HG02970 (cell line): Measurements from ENCODE around the gene BPI.
"Not testable (repeated sequence)": the region's sequence is repeated elsewhere in the genome, so short reads cannot be mapped to it uniquely, and the experiment has no call there.

Experiments
- ATAC-seq: cut with Tn5 transposase; IDR thresholded peaks from one replicate; pipeline ENCODE4 v1.9.1; 2021; ENCODE audit warnings: mild to moderate bottlenecking, moderate library complexity, moderate number of reproducible peaks; ENCODE audit not compliant: unreplicated experiment, low FRiP score

The BPI gene

DNA sequence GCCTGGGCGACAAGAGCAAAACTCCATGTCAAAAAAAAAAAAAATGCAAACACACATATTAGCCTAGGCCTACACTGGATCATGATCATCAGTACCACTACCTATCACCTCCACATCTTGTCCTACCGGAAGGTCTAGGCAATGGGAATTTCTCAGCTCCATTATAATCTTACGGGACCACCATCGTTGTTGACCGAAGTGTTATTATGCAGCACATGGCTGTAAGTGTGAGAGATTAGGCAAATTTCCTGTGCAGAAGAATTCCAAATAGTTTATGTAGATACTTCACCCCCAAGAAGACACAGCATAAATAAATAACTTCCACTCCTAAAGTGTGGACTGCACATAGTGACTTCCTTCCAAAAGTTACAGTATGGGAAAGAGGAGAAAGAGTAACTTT lies 26.7 kb upstream of the BPI start:
- ATAC-seq, result no peak

DNA sequence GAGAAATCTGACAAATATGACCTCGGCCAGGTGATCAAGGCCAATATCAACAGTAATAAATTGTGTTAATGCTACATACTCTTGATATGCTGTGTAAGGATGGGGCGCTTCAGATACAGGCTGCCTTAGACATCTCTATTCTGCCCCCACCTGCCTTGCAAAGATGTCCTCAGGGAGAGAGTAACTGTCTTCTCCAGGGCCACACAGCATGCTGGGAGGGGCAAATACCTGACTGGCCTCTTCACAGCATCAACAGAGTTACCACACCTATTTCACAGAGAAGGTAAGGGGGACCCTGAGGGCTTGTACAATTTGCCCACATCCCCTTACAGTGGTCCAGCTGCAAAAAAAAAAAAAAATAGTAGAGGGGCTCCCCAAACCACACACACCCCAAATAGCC lies 26.3 kb upstream of the BPI start:
- ATAC-seq, result no peak

DNA sequence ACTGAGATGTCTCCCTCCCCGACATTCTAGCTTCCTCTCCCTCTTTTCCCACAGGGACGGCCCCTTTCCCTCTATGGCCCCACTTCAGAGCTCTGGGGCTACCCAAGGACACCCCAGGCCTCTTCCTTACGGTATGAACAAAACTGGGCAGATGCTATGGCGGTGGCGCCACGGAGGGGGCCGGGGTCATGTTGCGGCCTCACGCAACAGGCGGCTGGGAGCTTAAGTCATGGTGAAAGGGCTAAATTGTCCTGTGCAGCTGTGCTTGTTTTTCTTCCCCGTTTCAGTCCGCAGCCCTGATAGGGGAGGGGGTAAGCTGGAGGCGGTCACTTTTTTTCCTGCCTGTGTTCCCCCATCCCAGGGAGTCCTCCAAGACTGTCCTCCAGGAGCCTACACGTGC lies 25.8 kb upstream of the BPI start:
- ATAC-seq, result no peak

DNA sequence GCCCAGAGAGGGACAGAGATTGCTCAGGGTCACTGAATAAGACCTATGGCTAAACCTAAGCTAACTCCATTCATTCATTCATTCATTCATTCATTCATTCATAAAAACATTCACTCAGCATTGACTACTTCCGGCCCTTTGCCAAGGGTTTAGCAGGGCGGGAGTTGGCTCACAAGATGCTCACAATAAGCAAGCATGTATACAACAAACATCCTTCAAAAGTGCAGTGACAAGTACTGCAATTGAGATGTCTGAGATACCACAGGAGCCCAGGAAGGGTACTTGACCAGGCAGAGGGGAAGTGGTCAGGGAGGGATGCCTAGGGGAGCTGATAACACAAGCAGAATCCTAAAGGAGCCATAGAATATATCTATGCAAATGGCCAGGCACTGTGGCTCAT lies 25.2 kb upstream of the BPI start:
- ATAC-seq, result no peak

DNA sequence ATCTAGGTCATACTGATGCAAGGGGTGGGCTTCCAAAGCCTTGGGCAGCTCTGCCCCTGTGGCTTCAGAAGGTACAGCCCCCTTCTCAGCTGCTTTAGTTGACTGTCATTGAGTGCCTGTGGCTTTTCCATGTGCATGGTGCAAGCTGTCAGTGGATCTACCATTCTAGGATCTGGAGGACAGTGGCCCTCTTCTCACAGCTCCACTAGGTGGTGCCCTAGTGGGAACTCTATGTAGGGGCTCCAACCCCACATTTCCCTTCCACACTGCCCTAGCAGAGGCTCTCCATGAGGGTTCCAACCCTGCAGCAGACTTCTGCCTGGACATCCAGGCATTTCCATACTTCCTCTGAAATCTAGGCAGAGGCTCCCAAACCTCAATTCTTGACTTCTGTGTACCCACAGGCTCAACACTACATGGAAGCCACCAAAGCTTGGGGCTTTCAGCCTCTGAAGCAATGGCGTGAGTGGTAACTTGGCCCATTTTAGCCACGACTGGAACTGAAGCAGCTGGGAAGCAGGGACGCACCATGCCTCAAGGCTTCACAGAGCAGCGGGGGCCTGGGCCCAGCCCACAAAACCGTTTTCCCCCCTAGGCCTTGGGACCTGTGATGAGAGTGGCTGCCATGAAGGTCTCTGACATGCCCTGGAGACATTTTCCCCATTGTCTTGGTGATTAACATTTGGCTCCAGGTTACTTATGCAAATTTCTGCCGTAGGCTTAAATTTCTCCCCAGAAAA lies 22.6 kb upstream of the BPI start:
- ATAC-seq, result not testable (repeated sequence)

DNA sequence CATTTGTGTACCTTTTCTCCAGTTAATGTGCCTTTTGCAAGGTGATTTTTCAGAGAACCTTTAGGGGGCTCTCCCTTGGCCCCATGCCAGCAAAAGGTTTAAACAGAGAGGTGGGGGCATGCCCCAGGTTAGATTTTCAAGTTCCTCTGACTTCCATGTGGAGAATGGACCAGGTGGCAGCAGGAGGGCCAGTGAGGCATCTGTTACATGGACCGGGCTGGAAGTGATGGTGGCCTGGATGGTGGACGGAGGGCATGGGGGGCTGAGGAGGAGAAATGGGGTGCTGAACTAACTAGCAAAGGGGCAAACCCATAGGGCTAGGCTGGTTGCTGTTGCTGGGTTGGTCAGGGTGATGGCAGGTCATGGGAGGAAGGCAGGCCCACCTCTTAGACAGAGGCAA lies 20.7 kb upstream of the BPI start:
- ATAC-seq, result no peak

DNA sequence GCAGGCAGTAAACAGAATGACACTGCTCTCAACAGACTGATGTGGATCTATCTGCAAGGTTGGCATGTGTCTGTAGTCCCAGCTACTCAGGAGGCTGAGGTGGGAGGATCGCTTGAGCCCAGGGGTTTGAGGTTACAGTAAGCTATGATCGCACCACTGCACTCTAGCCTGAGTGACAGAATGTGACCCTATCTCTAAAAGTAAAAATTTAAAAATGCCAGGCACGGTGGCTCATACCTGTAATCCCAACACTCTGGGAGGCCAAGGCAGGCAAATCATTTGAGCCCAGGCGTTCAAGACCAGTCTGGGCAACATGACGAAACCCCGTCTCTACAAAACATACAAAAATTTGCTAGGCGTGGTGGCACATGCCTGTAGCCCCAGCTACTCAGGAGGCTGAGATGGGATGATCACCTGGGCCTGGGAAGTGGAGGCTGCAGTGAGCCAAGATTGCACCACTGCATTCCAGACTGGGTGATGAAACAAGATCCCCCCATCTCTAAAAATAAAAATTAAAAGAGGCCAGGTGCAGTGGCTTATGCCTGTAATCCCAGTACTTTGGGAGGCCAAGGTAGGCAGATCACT lies 19.8 kb upstream of the BPI start:
- ATAC-seq, result not testable (repeated sequence)

DNA sequence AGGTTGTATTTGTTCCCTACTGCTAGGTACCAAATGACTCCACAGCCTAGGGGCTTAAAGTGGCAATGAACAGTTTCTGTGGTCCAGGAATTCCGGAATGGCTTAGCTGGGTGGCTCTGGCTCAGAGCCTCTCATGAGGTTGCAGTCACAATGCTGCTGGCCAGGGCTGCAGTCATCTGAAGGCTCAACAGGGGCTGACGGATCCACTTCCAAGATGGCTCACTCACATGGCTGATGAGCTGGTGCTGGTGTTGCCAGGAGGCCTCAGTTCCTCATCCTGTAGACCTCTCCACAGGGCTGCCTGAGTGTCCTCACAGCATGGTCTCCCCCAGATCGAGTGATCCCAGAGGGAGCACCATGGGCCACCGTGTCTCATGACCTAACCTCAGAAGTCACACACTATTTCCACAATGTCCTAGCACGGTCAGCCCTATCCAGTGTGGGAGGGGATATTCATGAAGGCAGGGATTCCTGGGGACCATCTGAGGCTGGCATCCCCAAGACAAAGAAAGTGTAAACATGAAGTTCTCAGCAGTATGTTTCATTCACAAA lies 19.0 kb upstream of the BPI start:
- ATAC-seq, result no peak

DNA sequence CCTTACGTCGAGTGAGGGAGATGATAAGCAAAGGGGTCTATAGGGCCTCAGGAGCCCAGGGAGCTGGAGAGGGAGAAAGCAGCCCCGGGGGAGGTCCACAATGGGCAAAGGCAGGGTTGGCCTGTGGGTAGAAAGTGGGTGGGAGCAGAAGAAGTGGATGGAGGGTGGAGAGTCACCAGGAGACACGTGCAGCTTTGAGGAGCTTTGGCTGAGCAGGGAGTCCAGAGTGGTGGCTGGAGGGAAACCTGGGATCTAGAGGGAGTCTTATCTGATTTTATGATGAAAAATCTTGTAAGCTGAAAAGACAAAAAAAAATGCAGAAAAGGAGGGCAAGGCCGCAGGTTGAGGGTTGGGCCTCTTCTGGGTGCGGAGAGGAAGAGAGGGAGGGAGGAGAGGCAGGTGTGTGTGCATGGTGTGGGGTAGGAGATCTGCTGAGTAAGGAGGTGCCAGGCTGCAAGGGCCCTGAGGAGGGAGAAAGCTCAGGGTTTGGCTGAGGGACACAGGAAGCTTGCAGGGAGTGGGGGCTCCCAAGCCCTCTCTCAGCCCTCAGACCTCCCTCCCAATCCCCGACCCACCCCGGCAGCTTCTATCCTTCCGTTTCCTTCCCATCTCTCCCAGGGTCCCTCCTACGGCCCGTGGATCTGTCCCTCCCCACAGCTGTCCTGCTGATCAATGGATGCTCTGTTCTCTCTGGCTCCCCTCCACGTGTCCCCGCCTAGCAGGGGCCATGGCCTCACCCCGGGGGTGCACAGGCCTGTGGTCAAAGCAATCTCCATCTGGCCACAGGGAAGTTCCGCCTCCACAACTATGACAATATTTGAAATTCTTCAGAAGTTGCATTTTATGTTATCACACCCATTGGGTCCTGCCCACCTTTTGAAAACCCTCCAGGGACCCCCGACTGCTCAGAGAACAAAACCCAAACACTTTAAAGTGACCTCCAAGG lies 17.1 kb upstream of the BPI start:
- ATAC-seq, result no peak

DNA sequence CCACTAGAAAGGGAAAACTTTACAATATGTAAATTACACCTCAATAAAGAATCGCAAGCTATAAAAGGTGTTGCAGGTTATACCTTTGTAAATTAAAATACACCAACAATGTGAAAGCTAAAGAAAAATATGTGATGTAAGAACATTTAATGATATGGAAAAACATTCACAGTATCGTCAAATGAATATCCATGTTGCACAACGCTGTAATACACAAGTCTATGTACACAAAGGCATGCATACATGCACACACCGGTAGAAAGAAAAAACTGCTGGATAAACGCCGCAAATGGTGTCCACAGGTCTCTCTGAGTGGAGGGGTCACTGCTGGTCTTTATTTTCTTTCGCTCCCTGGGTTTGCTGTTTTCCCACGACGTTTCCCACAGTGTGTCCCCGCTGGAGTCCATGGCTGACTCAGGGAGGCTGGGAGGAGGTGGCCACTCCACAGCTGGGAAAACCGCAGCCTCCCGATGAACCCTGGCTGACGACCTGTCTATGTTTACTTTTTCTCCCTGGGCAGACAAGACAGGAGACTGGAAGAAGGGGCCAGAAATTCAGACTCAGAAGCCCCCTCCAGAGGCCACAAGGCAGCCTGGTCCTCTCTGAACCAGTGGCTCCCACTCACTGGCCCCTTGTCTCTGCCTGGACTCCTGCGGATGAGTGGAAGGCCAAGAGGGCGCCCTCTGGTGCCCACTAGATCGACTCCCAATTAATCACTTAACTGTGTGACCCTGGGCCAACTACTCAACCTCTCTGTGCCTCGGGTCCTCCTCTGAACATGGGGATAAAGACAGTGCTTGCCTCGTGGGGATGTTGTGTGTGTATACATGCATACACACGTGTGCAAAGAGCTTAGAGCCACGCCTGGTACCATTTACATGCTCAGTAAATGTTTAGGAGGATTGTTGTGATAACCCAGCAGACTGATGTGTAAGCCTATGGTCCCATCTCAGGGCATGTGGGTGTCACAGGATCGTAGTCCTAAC lies 12.8 kb upstream of the BPI start:
- ATAC-seq, result no peak

DNA sequence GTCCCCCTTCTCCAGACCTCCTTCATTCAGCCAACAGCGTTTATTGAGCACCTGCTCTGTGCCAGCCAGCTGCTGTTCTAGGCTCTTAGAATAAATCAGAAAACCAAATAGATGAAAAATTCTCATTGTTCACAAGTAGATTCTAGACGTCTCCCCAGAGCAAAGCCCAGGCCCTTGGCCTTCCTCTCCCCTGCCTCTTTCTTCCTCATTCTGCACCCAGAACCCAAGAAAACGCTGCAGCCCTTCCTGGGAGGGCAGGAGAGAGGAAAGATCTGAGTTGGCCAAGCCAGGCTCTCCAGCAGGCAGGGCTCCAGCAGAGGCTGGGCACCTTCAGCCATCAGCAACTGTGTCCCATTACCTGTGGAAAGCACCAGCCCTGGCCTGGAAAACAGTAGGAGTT lies 12.0 kb upstream of the BPI start:
- no peak for ATAC-seq

DNA sequence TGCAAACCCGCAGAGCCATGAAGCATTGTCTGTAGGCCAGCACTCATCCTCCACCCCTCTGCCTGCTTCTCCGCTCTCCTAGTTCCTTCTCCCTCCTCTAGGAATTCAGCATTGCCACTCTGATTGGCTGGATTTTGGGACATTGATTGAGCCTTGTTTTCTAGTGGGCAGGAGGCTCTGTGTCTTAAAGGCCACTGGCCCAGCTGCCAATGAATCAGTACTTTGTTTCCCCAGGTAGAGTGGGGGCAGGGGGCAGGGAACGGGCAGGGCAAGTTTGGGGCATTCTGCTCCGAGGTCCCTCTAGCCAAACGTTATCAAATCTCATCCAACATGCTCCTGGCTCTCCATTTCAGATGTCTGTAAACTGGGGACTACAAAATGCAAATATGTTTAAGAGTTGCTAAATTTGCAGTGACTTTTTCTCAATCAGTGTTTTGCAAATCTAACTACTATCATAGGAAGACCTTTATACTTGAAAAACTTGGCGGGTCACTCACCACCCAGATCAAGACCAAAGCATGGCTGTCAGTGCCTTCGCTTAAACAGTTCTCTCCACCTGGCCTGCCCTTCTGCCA lies 10.4 kb upstream of the BPI start:
- ATAC-seq, result no peak

DNA sequence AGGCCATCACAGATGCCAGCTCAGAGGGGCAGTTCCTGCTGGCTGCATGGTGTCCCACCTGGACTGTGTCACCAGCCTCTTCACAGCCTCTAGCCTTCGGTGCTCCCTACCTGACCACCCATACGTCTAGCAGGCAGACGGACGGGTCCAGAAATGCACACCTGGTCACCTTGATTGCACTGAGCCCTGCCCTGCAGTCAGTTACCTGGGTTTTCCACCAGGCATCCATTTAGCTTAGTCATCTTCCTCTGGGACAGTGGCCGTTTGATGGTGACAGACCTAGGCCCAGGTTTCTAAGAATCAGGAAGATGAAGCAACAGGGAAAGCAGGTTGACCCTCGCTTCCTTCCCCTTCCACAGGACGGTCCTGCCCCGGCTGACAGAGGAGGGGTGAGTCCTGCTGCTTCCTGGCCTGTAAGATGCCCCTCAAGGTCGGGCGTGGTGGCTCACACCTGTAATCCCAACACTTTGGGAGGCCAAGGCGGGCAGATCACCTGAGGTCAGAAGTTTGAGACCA lies 9.8 kb upstream of the BPI start:
- no peak for ATAC-seq

DNA sequence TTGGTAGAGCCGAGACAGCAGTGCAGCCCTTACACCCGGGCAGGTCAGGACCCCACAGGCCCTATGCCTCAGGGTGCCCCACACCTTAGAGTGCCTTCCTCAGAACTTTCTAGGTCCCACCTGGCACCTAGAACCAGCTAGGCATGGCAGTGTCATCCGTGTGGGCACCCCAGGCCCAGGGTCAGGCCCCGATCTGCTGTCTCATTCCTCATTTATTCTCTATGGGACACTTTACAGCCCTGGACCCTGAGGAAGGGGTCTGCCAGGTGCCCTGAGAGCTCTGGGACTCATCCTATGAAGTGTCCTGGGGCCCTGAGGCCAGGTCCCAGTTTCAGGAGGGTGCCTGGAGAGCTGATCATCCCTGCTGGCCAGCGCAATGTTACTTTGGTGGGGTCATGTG lies 8.1 kb upstream of the BPI start:
- no peak for ATAC-seq

DNA sequence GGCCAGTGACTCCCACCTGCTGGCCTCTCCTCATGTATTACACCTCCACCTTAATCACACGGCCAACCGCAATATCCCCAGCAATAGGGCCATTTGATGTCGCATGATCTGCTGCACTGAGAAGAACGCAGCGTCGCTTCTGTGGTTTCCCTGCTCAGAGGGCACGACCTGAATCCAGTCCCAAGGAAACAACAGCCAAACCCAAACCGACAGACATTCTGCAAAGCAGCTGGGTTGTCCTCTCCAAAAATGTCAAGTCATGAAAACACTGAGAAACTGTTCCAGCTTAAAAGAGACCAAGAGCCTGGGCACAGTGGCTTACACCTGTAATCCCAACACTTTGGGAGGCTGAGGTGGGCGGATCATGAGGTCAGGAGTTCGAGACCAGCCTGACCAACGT lies 7.5 kb upstream of the BPI start:
- no peak for ATAC-seq

DNA sequence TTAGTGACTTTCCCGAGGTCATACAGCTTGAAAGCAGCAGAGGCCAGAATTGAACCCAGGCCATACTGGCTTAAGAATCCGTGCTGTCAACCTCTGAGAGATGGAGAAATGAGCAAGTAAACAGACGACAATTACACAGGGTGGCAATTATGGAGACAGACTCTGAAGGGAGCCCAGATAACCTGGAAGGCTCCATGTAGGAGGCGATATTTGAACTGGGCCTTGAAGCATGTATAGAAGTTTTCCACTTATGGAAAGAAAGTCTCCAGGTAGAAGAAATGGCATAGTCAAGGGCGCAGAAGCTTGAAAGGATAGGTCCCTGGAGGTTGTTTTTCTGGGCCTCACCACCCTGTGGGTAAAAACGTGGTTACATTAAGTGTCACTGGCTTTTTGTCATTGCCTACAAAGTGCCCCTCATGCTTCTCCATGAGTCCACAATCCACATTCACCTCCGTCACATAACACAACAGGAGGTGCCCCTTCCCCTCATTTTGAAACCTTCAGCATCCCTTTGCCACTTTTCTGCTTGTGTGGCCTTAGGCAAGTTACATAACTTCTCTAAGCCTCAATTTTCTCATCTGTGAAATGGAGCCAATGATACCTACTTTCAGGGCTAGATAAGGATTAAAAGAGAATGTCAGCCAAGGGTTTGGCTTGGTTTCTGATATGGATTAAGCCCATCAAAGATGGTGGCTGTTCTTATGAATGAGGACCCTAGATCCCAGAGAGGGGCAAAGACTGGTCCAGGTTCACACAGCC lies 5.9 kb upstream of the BPI start:
- no peak for ATAC-seq

DNA sequence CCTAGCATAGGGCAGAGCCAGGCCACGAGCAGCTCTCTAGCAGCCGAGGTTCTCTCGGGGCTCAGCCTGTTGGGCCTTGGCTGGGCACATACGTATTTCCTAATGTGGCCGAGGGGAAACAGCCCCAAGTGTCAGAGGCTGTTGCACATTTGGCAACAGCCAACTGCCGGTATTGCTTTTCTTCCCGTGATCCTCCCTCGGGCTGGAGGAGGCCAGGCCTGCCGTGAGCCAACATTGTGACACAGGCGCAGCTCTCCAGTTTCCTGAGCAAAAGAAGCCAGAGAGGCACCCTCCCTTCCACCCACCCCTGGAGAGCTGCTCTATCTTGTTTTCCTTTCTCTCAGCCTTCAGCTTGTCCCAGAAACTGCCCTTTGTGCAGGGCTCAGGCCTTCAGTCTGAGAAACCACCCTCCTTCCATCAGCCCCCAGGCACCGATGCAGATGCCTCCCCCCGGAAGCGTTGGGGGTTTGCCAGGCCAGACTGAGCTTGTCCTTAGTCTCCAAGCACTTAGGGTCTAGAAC lies 5.1 kb upstream of the BPI start:
- ATAC-seq, result no peak

DNA sequence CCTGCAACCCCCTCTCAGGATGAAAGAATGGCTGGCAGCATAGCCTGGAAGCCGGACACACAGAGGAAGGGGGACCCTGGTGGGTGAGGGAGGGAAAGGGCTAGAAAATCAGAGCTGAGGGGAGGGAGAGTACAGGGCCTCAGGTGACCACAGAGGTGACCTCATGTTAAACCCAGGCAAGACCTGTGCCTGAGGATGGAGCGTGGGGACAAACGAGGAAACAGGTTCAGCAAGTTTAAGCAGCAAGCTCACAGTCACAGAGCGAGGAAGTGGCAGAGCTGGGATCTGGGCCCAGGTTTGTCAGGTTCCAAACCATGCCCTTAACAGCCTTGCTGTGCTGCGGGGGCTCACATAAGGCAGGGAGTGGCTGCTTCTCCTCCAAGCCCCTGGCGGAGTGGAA lies 4.0 kb upstream of the BPI start:
- no peak for ATAC-seq
